Limb (tissue), 2 donors: ENCODE measurements around the gene SETX.
A peak's percentile ranks its signal among the peaks of the same experiment; 100 is the strongest.
"Not testable (repeated sequence)": the region's sequence is repeated elsewhere in the genome, so short reads cannot be mapped to it uniquely, and the experiment has no call there.

Source experiments
- DNase-seq, 2 donors: peaks; one replicate each; pipeline ENCODE4 v3.0.0-alpha.2; 2016; ENCODE audit errors: extremely low spot score in 2 of 2

The SETX gene

GRCh38 chr9:132288361-132288760, 66.4 kb downstream of the SETX start:
- no peak for DNase-seq

- no peak for DNase-seq
Observed at GRCh38 chr9:132287256-132287760, 67.5 kb downstream of the SETX start.

GRCh38 chr9:132283863-132284262, 70.9 kb downstream of the SETX start:
- no peak for DNase-seq

DNA sequence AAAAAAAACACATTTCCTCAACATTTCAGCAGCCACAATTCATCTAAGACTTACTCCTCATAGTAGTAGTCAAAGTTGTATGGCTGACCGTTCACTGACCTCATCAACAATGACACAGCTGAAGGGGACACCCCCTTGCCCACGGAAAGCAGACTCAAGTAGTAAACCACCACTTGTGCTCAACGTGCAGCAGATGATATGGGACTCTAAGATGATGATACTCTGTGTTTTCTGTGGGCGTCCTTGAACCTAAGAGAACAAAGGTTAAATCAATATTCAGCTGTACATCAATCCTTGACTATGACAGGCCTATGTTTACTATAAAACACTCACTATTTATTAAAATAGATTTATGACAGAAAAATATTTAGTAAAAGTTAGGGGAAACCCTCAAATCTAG, 71.6 kb downstream of the SETX start:
- DNase-seq, result no peak

DNA sequence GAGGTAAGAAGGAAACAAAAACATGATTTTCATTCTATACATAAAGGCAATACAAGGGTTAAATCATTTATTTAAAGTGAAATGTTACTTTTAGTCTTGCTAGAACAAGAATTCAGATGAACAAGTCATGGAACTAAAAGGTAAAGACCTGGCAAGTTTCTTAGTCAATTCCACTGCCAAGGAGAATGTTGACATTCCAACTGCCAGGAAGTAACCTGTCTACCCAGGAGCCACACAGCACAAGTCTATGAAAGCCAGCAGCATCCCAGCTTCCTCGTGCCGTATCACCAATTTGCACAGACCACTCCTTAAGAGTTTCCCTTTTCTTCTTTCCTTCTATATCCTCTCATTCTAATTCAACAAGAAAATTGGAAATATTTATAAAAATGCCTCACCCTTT, 79.9 kb downstream of the SETX start:
- no peak for DNase-seq

DNA sequence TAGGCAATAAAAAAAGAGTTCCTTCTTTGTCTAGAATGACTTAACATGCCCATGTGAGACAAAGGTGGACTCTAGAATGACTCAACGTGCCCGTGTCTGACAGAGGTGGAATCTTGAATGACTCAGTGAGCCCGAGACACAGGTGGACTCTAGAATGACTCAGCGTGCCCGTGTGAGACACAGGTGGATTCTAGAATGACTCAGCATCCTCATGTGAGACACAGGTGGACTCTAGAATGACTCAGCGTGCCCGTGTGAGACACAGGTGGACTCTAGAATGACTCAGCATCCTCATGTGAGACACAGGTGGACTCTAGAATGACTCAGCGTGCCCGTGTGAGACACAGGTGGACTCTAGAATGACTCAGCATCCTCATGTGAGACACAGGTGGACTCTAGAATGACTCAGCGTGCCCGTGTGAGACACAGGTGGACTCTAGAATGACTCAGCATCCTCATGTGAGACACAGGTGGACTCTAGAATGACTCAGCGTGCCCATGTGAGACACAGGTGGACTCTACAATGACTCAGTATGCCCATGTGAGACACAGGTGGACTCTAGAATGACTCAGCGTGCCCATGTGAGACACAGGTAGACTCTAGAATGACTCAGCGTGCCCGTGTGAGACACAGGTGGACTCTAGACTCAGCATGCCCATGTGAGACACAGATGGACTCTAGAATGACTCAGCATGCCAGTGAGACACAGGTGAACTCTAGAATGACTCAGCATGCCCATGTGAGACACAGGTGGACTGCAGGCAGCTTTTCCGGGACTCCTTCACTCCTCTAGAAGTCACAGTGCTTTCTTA, 84.9 kb downstream of the SETX start:
- not testable (repeated sequence) for DNase-seq

- DNase-seq, result peak; percentile 53 to 82
Observed at GRCh38 chr9:132268725-132269352, 85.9 kb downstream of the SETX start.

GRCh38 chr9:132267660-132268059, 87.1 kb downstream of the SETX start:
- DNase-seq, result no peak

GRCh38 chr9:132266017-132266416, 88.8 kb downstream of the SETX start:
- no peak for DNase-seq

DNA sequence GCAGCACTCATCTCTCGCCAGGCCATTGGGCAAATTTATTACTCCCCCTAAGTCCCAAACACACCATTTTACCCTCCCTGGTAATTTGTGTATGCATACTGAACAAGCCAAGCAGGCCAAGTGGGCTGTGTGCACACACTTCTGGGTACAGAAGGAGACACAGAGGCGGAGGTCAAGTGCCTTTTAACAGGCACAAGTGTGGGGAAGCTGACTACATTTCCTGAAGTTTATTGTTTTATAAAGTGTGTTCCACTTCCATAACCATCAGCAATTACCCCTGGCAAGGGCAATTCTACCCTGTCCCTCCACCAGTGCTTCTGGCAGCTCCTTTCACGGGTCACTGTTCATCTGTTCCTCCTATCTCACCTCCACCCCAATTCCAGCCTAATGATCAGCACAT, 93.9 kb downstream of the SETX start:
- DNase-seq, result no peak

GRCh38 chr9:132250324-132251262, 104.2 kb downstream of the SETX start:
- no peak for DNase-seq

DNA sequence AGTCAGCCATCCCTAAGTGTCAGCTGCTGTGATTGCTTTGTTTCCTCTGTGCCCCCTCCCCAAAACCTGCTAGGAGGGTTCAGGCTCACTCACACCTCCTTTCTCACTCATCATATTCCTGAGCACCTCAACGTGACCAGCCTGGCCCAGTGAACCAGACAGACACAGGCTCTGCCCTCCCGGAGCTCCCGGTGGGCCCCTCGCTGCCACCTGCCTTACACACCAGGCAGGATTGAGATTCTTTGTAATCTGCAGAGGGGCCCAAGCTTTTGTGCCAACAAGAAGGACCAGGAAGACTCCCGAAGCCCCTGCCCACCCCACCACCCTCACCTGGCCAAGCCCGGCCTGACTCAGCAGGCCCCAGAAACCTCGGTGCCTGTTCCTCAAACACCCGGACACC, 105.1 kb downstream of the SETX start:
- no peak for DNase-seq

DNA sequence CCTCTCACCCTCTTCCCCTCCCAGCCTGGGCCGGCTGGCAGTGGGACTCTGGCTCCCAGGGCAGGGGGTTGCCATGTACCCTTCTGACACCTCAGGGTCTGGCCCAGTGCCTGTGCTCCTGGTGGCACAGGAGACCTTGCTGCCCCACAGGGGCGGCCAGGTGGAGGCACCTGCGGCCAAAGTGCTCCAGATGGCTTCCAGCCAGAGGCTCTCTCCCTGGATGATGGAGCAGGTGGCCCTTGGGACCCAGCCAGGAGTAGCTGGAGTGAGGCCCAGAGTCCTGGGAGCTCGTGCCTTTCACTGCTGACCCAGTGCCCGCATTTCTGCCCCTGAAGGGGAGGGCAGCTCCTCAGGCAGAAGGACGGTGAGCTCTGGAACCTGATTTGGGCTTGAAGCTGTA, 105.7 kb downstream of the SETX start:
- DNase-seq, result no peak

DNA sequence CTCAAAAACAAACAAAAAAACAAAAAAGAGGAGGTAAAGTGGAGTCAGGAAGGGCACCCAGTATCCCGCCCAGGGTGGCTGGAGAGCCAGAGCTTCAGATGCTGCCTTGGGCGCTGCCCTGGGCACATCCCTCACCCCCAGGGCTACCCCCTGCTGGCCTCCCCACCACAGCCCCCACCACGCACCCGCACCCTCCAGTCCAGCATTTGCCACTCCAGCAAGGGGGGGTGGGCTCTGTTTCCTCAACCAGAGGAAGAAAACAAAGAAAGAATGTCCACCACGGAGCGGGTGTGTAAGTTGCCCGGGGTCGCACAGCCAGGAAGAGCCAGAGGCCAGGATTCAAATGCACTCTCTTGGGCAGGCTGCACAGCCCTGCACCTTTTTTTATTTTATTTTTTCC, 106.8 kb downstream of the SETX start:
- no peak for DNase-seq

DNA sequence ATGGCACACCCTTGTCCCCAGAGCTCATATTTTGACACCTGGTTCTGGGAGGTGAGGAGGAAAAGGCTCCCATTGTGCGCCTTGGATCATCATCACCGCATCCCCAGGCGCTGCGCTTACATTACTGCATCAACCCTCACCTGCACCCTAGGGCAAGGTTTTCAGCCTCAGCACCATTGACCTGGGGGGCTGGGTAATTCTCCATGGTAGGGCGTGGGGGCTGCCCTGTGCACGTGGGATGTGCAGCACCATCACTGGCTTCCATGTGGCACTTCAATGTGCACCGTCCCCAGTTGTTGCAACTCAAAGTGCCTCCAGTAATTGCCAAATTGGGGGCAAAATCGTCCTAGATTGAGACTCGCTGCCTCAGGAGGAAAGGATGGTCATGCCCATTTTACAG, 109.3 kb downstream of the SETX start:
- DNase-seq, result no peak

GRCh38 chr9:132244582-132245455, 110.0 kb downstream of the SETX start:
- no peak for DNase-seq

DNA sequence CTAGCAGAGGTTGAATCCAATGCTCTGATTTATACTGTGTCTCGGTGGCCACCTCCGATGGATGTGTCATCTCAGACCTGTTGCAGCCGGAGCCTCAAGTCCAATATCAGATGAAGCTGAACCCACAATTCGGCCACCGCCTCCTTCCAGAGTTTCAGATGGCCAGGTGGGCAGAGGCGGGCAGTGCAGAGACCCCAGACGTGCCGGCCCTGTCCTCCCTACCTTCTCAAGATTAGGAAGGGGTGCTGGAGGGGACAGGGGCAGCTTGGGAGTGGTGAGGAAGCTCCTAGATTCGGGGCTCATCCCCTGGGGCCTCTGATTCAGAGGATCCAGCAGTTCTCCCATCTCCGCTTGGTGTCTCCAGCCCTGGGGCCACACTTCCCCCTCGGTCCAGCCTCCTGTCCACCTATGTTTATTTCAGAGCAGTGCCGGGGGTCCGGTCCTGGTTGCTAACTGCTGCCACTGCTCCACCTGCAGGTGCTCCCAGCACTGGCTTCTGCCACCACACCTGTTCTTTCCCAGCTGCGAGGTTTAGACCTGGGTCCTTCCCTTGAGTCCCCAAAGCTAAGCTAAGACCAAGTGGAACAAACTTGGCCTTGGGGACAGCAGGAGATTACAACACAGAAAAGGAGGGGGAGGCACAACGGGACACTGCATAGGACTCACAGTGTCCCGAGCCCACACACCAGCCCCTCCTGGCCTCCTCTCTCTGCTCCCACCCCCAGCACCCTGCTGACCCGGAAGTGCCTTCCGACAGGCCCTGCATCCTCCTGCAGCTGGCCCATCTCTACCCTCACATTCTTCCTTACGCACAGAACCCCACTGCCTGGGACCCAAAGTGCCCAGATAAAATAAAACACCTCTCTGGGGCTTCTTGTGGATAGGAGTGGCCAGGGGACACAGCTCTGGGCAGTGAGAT, 111.4 kb downstream of the SETX start:
- no peak for DNase-seq

GRCh38 chr9:132242621-132243155, 112.1 kb downstream of the SETX start:
- peak in 1 of 2 donors; percentile 30 for DNase-seq

GRCh38 chr9:132241840-132242620, 112.8 kb downstream of the SETX start:
- peak in 1 of 2 donors; percentile 58 for DNase-seq
